ENCODE results near the gene GALNT16. TPM values are rescaled to one million over a fixed set of nuclear protein-coding genes. Genes with fewer than 3 reads are reported as not detected.

The GALNT16 gene
- total RNA-seq, 1 donor from 2014 or later = 3.5 TPM

GRCh38 chr14:69325646-69326265 lies 65.8 kb downstream of the GALNT16 start:
- H3K27me3 Mint-ChIP-seq (ENCODE audit: insufficient read depth, low read depth) = peaks cover 4% of the 10 kb centered on the region
- no peak for DNase-seq (ENCODE audit: low spot score)
- H3K9ac ChIP-seq = no peak overlapping the region
- peaks cover 11% of the 10 kb centered on the region for H3K36me3 Mint-ChIP-seq
- peaks cover 4% of the 10 kb centered on the region for H3F3A ChIP-seq (ENCODE audit: low read depth)
- peaks cover 2% of the 10 kb centered on the region for H3K9me3 Mint-ChIP-seq
- no peak overlapping the region for H3K4me2 ChIP-seq
- no peaks in the 10 kb centered on the region for H3K9me3 ChIP-seq (ENCODE audit: low read depth)
- no peak overlapping the region for H2AFZ ChIP-seq (replicated peaks)
- no peak overlapping the region for H3K27ac Mint-ChIP-seq
- no peaks in the 10 kb centered on the region for H3K79me2 ChIP-seq (ENCODE audit: low read depth)
- H3K4me3 Mint-ChIP-seq = no peak overlapping the region
- H3K4me1 ChIP-seq = peaks cover 9% of the 10 kb centered on the region
- no peaks in the 10 kb centered on the region for H4K20me1 ChIP-seq (ENCODE audit: low read depth)
- peaks cover 14% of the 10 kb centered on the region for H3K4me1 Mint-ChIP-seq
- no peak overlapping the region for H3K4me3 ChIP-seq
- TF ChIP-seq EZH2phosphoT487 (IDR thresholded peaks at IDR 0.05) (no peak), CTCF (IDR thresholded peaks at IDR 0.05) (peak; percentile 25)
- no peak overlapping the region for H3K27ac ChIP-seq
- no peaks in the 10 kb centered on the region for H3K27me3 ChIP-seq
- no peaks in the 10 kb centered on the region for H3K36me3 ChIP-seq

GRCh38 chr14:69326611-69327010 lies 66.7 kb downstream of the GALNT16 start:
- Mint-ChIP-seq H3K27me3 (ENCODE audit: insufficient read depth, low read depth) (peaks cover 2% of the 10 kb centered on the region), H3K4me3 (no peak overlapping the region), H3K27ac (no peak overlapping the region), H3K9me3 (peaks cover 2% of the 10 kb centered on the region), H3K4me1 (peaks cover 14% of the 10 kb centered on the region), H3K36me3 (peaks cover 12% of the 10 kb centered on the region)
- no peaks in the 10 kb centered on the region for H3K36me3 ChIP-seq
- H3K79me2 ChIP-seq (ENCODE audit: low read depth) = no peaks in the 10 kb centered on the region
- TF ChIP-seq EZH2phosphoT487 (IDR thresholded peaks at IDR 0.05) (no peak), CTCF (IDR thresholded peaks at IDR 0.05) (no peak), EZH2 (IDR thresholded peaks at IDR 0.05) (no peak)
- H3K4me1 ChIP-seq = peaks cover 9% of the 10 kb centered on the region
- no peak overlapping the region for H3K27ac ChIP-seq
- no peaks in the 10 kb centered on the region for H3K9me3 ChIP-seq (ENCODE audit: low read depth)
- DNase-seq (ENCODE audit: low spot score) = no peak
- H2AFZ ChIP-seq (replicated peaks) = no peak overlapping the region
- peaks cover 4% of the 10 kb centered on the region for H3F3A ChIP-seq (ENCODE audit: low read depth)
- H4K20me1 ChIP-seq (ENCODE audit: low read depth) = no peaks in the 10 kb centered on the region
- H3K4me3 ChIP-seq = no peak overlapping the region
- no peak overlapping the region for H3K9ac ChIP-seq
- no peak overlapping the region for H3K4me2 ChIP-seq
- H3K27me3 ChIP-seq = no peaks in the 10 kb centered on the region

- Mint-ChIP-seq H3K36me3 (peaks cover 12% of the 10 kb centered on the region), H3K27ac (no peak overlapping the region), H3K4me1 (peaks cover 14% of the 10 kb centered on the region), H3K4me3 (no peak overlapping the region), H3K27me3 (ENCODE audit: insufficient read depth, low read depth) (peaks cover 2% of the 10 kb centered on the region), H3K9me3 (peaks cover 2% of the 10 kb centered on the region)
- H3K4me2 ChIP-seq = no peak overlapping the region
- no peaks in the 10 kb centered on the region for H3K36me3 ChIP-seq
- no peaks in the 10 kb centered on the region for H3K27me3 ChIP-seq
- no peak overlapping the region for H3K9ac ChIP-seq
- H3K9me3 ChIP-seq (ENCODE audit: low read depth) = no peaks in the 10 kb centered on the region
- H4K20me1 ChIP-seq (ENCODE audit: low read depth) = no peaks in the 10 kb centered on the region
- H3F3A ChIP-seq (ENCODE audit: low read depth) = peaks cover 4% of the 10 kb centered on the region
- no peak for TF ChIP-seq EZH2phosphoT487 (IDR thresholded peaks at IDR 0.05)
- TF ChIP-seq CTCF (IDR thresholded peaks at IDR 0.05) = no peak
- TF ChIP-seq EZH2 (IDR thresholded peaks at IDR 0.05) = no peak
- peaks cover 9% of the 10 kb centered on the region for H3K4me1 ChIP-seq
- no peaks in the 10 kb centered on the region for H3K79me2 ChIP-seq (ENCODE audit: low read depth)
- no peak for DNase-seq (ENCODE audit: low spot score)
- H3K4me3 ChIP-seq = no peak overlapping the region
- H3K27ac ChIP-seq = no peak overlapping the region
- no peak overlapping the region for H2AFZ ChIP-seq (replicated peaks)
Observed at GRCh38 chr14:69327507-69327906, 67.5 kb downstream of the GALNT16 start.
